ENCODE results near the gene CFAP161.

The CFAP161 gene

GRCh38 chr15:81182031-81182755, 48.1 kb downstream of the CFAP161 start:
- in situ Hi-C loops (cut with MboI; ENCODE audit: low sequenced_read_pairs), result no loop called here

GRCh38 chr15:81182756-81183438, 48.8 kb downstream of the CFAP161 start:
- in situ Hi-C loops (cut with MboI; ENCODE audit: low sequenced_read_pairs), result no loop called here

GRCh38 chr15:81183439-81183775, 49.3 kb downstream of the CFAP161 start:
- in situ Hi-C loops (cut with MboI; ENCODE audit: low sequenced_read_pairs), result no loop called here

- in situ Hi-C loops (cut with MboI; ENCODE audit: low sequenced_read_pairs), result no loop called here
Observed at GRCh38 chr15:81184188-81184587, 50.1 kb downstream of the CFAP161 start.

GRCh38 chr15:81185631-81186295, 51.7 kb downstream of the CFAP161 start:
- in situ Hi-C loops (cut with MboI; ENCODE audit: low sequenced_read_pairs), result no loop called here

- in situ Hi-C loops (cut with MboI; ENCODE audit: low sequenced_read_pairs), result no loop called here
Observed at GRCh38 chr15:81188354-81188753, 54.3 kb downstream of the CFAP161 start.

GRCh38 chr15:81189583-81190283, 55.7 kb downstream of the CFAP161 start:
- in situ Hi-C loops (cut with MboI; ENCODE audit: low sequenced_read_pairs), result no loop called here

GRCh38 chr15:81190922-81191507, 56.9 kb downstream of the CFAP161 start:
- in situ Hi-C loops (cut with MboI; ENCODE audit: low sequenced_read_pairs), result no loop called here

- in situ Hi-C loops (cut with MboI; ENCODE audit: low sequenced_read_pairs), result no loop called here
Observed at GRCh38 chr15:81191701-81192100, 57.6 kb downstream of the CFAP161 start.

GRCh38 chr15:81194723-81195122, 60.7 kb downstream of the CFAP161 start:
- in situ Hi-C loops (cut with MboI; ENCODE audit: low sequenced_read_pairs), result no loop called here

GRCh38 chr15:81195339-81195864, 61.3 kb downstream of the CFAP161 start:
- in situ Hi-C loops (cut with MboI; ENCODE audit: low sequenced_read_pairs), result no loop called here

- in situ Hi-C loops (cut with MboI; ENCODE audit: low sequenced_read_pairs), result no loop called here
Observed at GRCh38 chr15:81196576-81197254, 62.6 kb downstream of the CFAP161 start, which contains the start of gene IL16. Gene IL16, plus strand, starts transcription at chr15:81196879. Its CDS starts 28,521 bp downstream, at chr15:81225400.

GRCh38 chr15:81197255-81197630, 63.2 kb downstream of the CFAP161 start:
- in situ Hi-C loops (cut with MboI; ENCODE audit: low sequenced_read_pairs), result no loop called here

- in situ Hi-C loops (cut with MboI; ENCODE audit: low sequenced_read_pairs), result no loop called here
Observed at GRCh38 chr15:81197688-81198281, 63.7 kb downstream of the CFAP161 start.

All from hTERT RPE-1 (cell line).